NCI-H146 (cell line): ENCODE measurements around the gene ADAMTS6.
A peak's percentile ranks its signal among the peaks of the same experiment; 100 is the strongest.

Source experiments
- DNase-seq: peaks from one replicate; lab custom pipeline; 2025; lab: John Stamatoyannopoulos, UW

Gene ADAMTS6

GRCh38 chr5:65279603-65280002 lies 202.1 kb downstream of the ADAMTS6 start:
- DNase-seq, result no peak

GRCh38 chr5:65276178-65276890 lies 205.4 kb downstream of the ADAMTS6 start:
- DNase-seq, result no peak

- no peak for DNase-seq
Measured at GRCh38 chr5:65271906-65272305, 209.8 kb downstream of the ADAMTS6 start.

- no peak for DNase-seq
Measured at GRCh38 chr5:65268525-65268924, 213.2 kb downstream of the ADAMTS6 start.

- DNase-seq, result no peak
Measured at GRCh38 chr5:65264420-65264819, 217.3 kb downstream of the ADAMTS6 start.

GRCh38 chr5:65263321-65263720 lies 218.4 kb downstream of the ADAMTS6 start:
- DNase-seq, result no peak

GRCh38 chr5:65262649-65263059 lies 219.1 kb downstream of the ADAMTS6 start:
- DNase-seq, result no peak

GRCh38 chr5:65262096-65262495 lies 219.6 kb downstream of the ADAMTS6 start:
- DNase-seq, result peak; percentile 68

- no peak for DNase-seq
Measured at GRCh38 chr5:65261499-65261898, 220.2 kb downstream of the ADAMTS6 start.

- no peak for DNase-seq
Measured at GRCh38 chr5:65255294-65255693, 226.4 kb downstream of the ADAMTS6 start.

GRCh38 chr5:65252977-65253376 lies 228.7 kb downstream of the ADAMTS6 start:
- DNase-seq, result no peak

GRCh38 chr5:65248896-65249295 lies 232.8 kb downstream of the ADAMTS6 start:
- no peak for DNase-seq

- no peak for DNase-seq
Measured at GRCh38 chr5:65247594-65247993, 234.1 kb downstream of the ADAMTS6 start.

GRCh38 chr5:65246741-65247140 lies 235.0 kb downstream of the ADAMTS6 start:
- no peak for DNase-seq

- no peak for DNase-seq
Measured at GRCh38 chr5:65244031-65244430, 237.7 kb downstream of the ADAMTS6 start.

- DNase-seq, result peak; percentile 75
Measured at GRCh38 chr5:65243161-65243560, 238.6 kb downstream of the ADAMTS6 start.

GRCh38 chr5:65229841-65230240 lies 251.9 kb downstream of the ADAMTS6 start:
- no peak for DNase-seq

GRCh38 chr5:65213921-65214525 lies 267.7 kb downstream of the ADAMTS6 start:
- DNase-seq, result peak; percentile 57

- no peak for DNase-seq
Measured at GRCh38 chr5:65209341-65209740, 272.4 kb downstream of the ADAMTS6 start.

GRCh38 chr5:65204966-65205365 lies 276.8 kb downstream of the ADAMTS6 start:
- no peak for DNase-seq

GRCh38 chr5:65203746-65204145 lies 278.0 kb downstream of the ADAMTS6 start:
- DNase-seq, result no peak

GRCh38 chr5:65199993-65200675 lies 281.6 kb downstream of the ADAMTS6 start:
- no peak for DNase-seq

GRCh38 chr5:65198456-65199120 lies 283.1 kb downstream of the ADAMTS6 start:
- no peak for DNase-seq
